ENCODE measurements around the gene FOXN3.

DNA sequence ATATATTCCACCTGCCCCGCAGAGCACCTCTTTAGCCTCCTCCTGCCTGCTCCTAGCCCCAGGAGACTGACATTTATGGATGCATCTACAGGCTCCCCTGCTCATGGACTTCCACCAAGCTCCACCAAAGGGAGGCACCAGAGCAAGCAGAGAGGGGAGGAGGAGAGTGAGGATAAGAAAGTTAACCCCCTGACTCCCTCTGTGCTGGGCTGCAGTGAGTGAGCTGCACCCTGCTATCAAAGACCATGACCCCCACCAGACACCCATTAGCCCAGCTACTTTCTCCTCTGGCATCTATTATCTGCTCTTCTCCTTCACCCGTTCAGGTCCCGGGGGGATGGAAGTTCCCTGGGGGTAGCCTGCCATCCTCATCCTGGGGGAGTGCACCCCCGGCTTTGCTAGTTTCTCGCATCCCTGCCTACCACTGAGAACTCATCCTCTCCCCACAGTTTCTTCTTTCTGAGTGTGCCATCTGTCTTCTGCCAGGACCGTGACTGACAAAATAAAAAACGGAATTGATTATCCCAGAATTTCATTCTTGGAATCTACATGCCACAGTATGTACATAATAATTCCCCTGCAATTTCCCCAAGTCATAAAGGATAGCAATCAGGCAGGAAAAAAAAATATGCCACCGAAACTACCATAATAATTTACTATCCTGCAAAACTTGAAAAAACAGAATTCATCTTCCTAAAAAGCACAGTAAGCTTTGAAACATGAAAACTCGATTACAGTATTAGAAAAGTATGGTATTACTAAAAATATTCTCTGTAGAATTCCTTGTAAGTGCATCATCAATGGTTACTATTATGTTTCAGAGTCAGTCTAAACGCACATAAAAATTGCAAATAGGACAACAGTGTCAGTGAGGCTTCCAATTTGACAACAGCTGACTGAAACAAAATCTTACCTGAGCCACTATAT is 45.2 kb downstream of the FOXN3 start:
- TF ChIP-seq, protein P1, sequence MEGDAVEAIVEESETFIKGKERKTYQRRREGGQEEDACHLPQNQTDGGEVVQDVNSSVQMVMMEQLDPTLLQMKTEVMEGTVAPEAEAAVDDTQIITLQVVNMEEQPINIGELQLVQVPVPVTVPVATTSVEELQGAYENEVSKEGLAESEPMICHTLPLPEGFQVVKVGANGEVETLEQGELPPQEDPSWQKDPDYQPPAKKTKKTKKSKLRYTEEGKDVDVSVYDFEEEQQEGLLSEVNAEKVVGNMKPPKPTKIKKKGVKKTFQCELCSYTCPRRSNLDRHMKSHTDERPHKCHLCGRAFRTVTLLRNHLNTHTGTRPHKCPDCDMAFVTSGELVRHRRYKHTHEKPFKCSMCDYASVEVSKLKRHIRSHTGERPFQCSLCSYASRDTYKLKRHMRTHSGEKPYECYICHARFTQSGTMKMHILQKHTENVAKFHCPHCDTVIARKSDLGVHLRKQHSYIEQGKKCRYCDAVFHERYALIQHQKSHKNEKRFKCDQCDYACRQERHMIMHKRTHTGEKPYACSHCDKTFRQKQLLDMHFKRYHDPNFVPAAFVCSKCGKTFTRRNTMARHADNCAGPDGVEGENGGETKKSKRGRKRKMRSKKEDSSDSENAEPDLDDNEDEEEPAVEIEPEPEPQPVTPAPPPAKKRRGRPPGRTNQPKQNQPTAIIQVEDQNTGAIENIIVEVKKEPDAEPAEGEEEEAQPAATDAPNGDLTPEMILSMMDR (IDR thresholded peaks at IDR 0.05) = no peak
- no peak for TF ChIP-seq POLR2A (IDR thresholded peaks at IDR 0.05)
- TF ChIP-seq EP300 (IDR thresholded peaks at IDR 0.05) = no peak

Measured in ovary (tissue), 3 donors.